Uterus (tissue), 4 donors: ENCODE results near the gene YBX2. TPM values are rescaled to one million over a fixed set of nuclear protein-coding genes. Genes with fewer than 3 reads are reported as not detected.
"Not testable (repeated sequence)": the region's sequence is repeated elsewhere in the genome, so short reads cannot be mapped to it uniquely, and the experiment has no call there.

Experiments used
- DNase-seq, 2 donors: peaks; one replicate each; pipeline ENCODE4 v3.0.0-alpha.2; 2019 to 2020
- H3K27ac ChIP-seq, 2 donors: fragments of 200-600 bp; sonication (generic); 1 replicate in 1 of 2; 2 replicates in 1 of 2; pipeline ENCODE4 v1.5.1; 2016 to 2018
- H3K27me3 ChIP-seq, 2 donors: fragments of 200-600 bp; sonication (generic); one replicate each; pipeline ENCODE4 v1.5.1; 2018 to 2019; ENCODE audit warnings: control low read depth in 1 of 2
- H3K36me3 ChIP-seq, 2 donors: fragments of 200-600 bp; sonication (generic); one replicate each; pipeline ENCODE4 v1.5.1; 2019; ENCODE audit warnings: control low read depth in 1 of 2
- H3K4me1 ChIP-seq, 2 donors: fragments of 200-600 bp; sonication (generic); one replicate each; pipeline ENCODE4 v1.5.1; 2018 to 2019; ENCODE audit warnings: control low read depth in 1 of 2
- H3K4me3 ChIP-seq, 2 donors: fragments of 200-600 bp; sonication (generic); 1 replicate in 1 of 2; 2 replicates in 1 of 2; pipeline ENCODE4 v1.5.1; 2018 to 2019; ENCODE audit warnings: mild to moderate bottlenecking in 1 of 2
- H3K9me3 ChIP-seq, 2 donors: fragments of 200-600 bp; sonication (generic); one replicate each; pipeline ENCODE4 v1.5.1; 2019; ENCODE audit warnings: control low read depth in 1 of 2
- CTCF ChIP-seq, 4 experiments: fragments of 200-600 bp in 2 of 4; fragments of 450-650 bp in 2 of 4; sonication (generic) in 2 of 4; IDR thresholded peaks; one replicate each; pipeline ENCODE4 v1.5.1; 2016 to 2019; ENCODE audit warnings: antibody characterized with exemption in 4 of 4, mild to moderate bottlenecking in 2 of 4, moderate library complexity in 1 of 4
- POLR2A ChIP-seq, 2 donors: fragments of 450-650 bp; IDR thresholded peaks; one replicate each; pipeline ENCODE4 v1.6.1; 2016; ENCODE audit warnings: antibody characterized with exemption in 2 of 2, mild to moderate bottlenecking in 1 of 2, moderate library complexity in 1 of 2
- intact Hi-C: fragments of 100-400 bp; cut with DNase I; formaldehyde crosslinking; loops from one replicate; pipeline ENCODE4 v1.15.1; 2023; ENCODE audit warnings: low total_unique reads
- total RNA-seq, 4 donors: library from RNA; depleted of rRNA in 3 of 4; stranded (reverse); fragments of >200 nt in 3 of 4; gene quantifications; one replicate each; pipeline versions ENCODE4 v1.1.0 to v1.2.4, GENCODE V29; 2014 to 2023
- donor health status: DM: yes; HTN: yes; CAD: no.

The YBX2 gene
- total RNA-seq, 4 donors from 2014 or later: 2.4 to 4.4 TPM; not detected in 2

GRCh38 chr17:7249830-7250229, 44.6 kb downstream of the YBX2 start:
- Histone ChIP-seq H3K4me1 (peaks cover 0 to 21% of the 10 kb centered on the region in 2 donors), H3K36me3 (no peaks in the 10 kb centered on the region), H3K9me3 (no peaks in the 10 kb centered on the region), H3K4me3 (peak overlapping the region in 1 of 2 donors; percentile 73), H3K27ac (no peak overlapping the region), H3K27me3 (no peaks in the 10 kb centered on the region)
- DNase-seq: no peak
- intact Hi-C loops: no loop called here
- TF ChIP-seq POLR2A (IDR thresholded peaks at IDR 0.05) (no peak), CTCF (IDR thresholded peaks at IDR 0.05) (no peak)

GRCh38 chr17:7249214-7249613, 45.2 kb downstream of the YBX2 start:
- H3K4me3 ChIP-seq: no peak overlapping the region
- H3K27me3 ChIP-seq: no peaks in the 10 kb centered on the region
- no peak for DNase-seq
- H3K9me3 ChIP-seq: no peaks in the 10 kb centered on the region
- TF ChIP-seq CTCF (IDR thresholded peaks at IDR 0.05): no peak
- intact Hi-C loops: no loop called here
- no peaks in the 10 kb centered on the region for H3K36me3 ChIP-seq
- peaks cover 0 to 21% of the 10 kb centered on the region in 2 donors for H3K4me1 ChIP-seq
- no peak overlapping the region for H3K27ac ChIP-seq

- intact Hi-C loops: no loop called here
- Histone ChIP-seq H3K4me1 (peaks cover 0 to 21% of the 10 kb centered on the region in 2 donors), H3K27ac (no peak overlapping the region)
Observed at GRCh38 chr17:7248796-7249195, 45.6 kb downstream of the YBX2 start.

GRCh38 chr17:7246779-7247178, 47.7 kb downstream of the YBX2 start:
- TF ChIP-seq CTCF (IDR thresholded peaks at IDR 0.05) (no peak), POLR2A (IDR thresholded peaks at IDR 0.05) (no peak)
- Histone ChIP-seq H3K9me3 (no peaks in the 10 kb centered on the region), H3K27me3 (no peaks in the 10 kb centered on the region), H3K36me3 (no peaks in the 10 kb centered on the region), H3K4me1 (peaks cover 0 to 14% of the 10 kb centered on the region in 2 donors), H3K4me3 (no peak overlapping the region), H3K27ac (no peak overlapping the region)
- no peak for DNase-seq
- intact Hi-C loops: no loop called here

More at GRCh38 chr17:7248796-7249195, 45.6 kb downstream of the YBX2 start:
- Histone ChIP-seq H3K36me3 (no peaks in the 10 kb centered on the region), H3K4me3 (no peak overlapping the region), H3K27me3 (no peaks in the 10 kb centered on the region), H3K9me3 (no peaks in the 10 kb centered on the region)
- DNase-seq: no peak
- TF ChIP-seq CTCF (IDR thresholded peaks at IDR 0.05): no peak
- no peak for TF ChIP-seq POLR2A (IDR thresholded peaks at IDR 0.05)

- H3K4me1 ChIP-seq, H3K27me3 ChIP-seq, H3K4me3 ChIP-seq, DNase-seq, H3K9me3 ChIP-seq, H3K36me3 ChIP-seq, intact Hi-C loops: not testable (repeated sequence)
- H3K27ac ChIP-seq: peak overlapping the region; percentile 95 to 99
Observed at GRCh38 chr17:7243838-7244237, 50.6 kb downstream of the YBX2 start.

GRCh38 chr17:7243453-7243729, 51.0 kb downstream of the YBX2 start:
- TF ChIP-seq CTCF (IDR thresholded peaks at IDR 0.05) (no peak), POLR2A (IDR thresholded peaks at IDR 0.05) (no peak)
- Histone ChIP-seq H3K4me1 (peaks cover 5 to 9% of the 10 kb centered on the region in 2 donors), H3K27ac (peak overlapping the region; percentile 95 to 99), H3K36me3 (no peaks in the 10 kb centered on the region), H3K27me3 (no peaks in the 10 kb centered on the region), H3K4me3 (peak overlapping the region; percentile 75 to 93), H3K9me3 (no peaks in the 10 kb centered on the region)
- DNase-seq: no peak
- intact Hi-C loops: no loop called here
